ENCODE results near the gene CCL4. TPM values are rescaled to one million over a fixed set of nuclear protein-coding genes. Genes with fewer than 3 reads are reported as not detected.

The CCL4 gene
- total RNA-seq, 1 donor from 2014 or later, result not detected

GRCh38 chr17:36130346-36130745 lies 26.7 kb downstream of the CCL4 start:
- peaks cover 7% of the 10 kb centered on the region for H3K4me1 Mint-ChIP-seq
- no peaks in the 10 kb centered on the region for H3F3A ChIP-seq (ENCODE audit: low read depth)
- no peaks in the 10 kb centered on the region for H3K27me3 ChIP-seq
- H3K27ac Mint-ChIP-seq, result no peak overlapping the region
- H3K36me3 ChIP-seq, result no peaks in the 10 kb centered on the region
- no peak overlapping the region for H3K9ac ChIP-seq
- H3K36me3 Mint-ChIP-seq, result no peaks in the 10 kb centered on the region
- H3K4me3 ChIP-seq, result no peak overlapping the region
- H2AFZ ChIP-seq (replicated peaks), result no peak overlapping the region
- no peaks in the 10 kb centered on the region for H3K9me3 ChIP-seq (ENCODE audit: low read depth)
- H3K27me3 Mint-ChIP-seq (ENCODE audit: insufficient read depth, low read depth), result peaks cover 5% of the 10 kb centered on the region
- H3K27ac ChIP-seq, result no peak overlapping the region
- H3K79me2 ChIP-seq (ENCODE audit: low read depth), result no peaks in the 10 kb centered on the region
- H3K4me3 Mint-ChIP-seq, result no peak overlapping the region
- H3K4me1 ChIP-seq, result peaks cover 5% of the 10 kb centered on the region
- no peak for DNase-seq (ENCODE audit: low spot score)
- no peaks in the 10 kb centered on the region for H4K20me1 ChIP-seq (ENCODE audit: low read depth)
- no peak overlapping the region for H3K4me2 ChIP-seq
- no peak for TF ChIP-seq CTCF (IDR thresholded peaks at IDR 0.05)
- no peak for TF ChIP-seq EZH2 (IDR thresholded peaks at IDR 0.05)
- no peak for TF ChIP-seq EZH2phosphoT487 (IDR thresholded peaks at IDR 0.05)
- H3K9me3 Mint-ChIP-seq, result peaks cover 12% of the 10 kb centered on the region

- peaks cover 5% of the 10 kb centered on the region for H3K27me3 Mint-ChIP-seq (ENCODE audit: insufficient read depth, low read depth)
- no peak overlapping the region for H3K27ac ChIP-seq
- no peak overlapping the region for H3K27ac Mint-ChIP-seq
- DNase-seq (ENCODE audit: low spot score), result no peak
- H3K9me3 Mint-ChIP-seq, result peaks cover 5% of the 10 kb centered on the region
- no peaks in the 10 kb centered on the region for H3K9me3 ChIP-seq (ENCODE audit: low read depth)
- no peak overlapping the region for H3K4me3 Mint-ChIP-seq
- no peak overlapping the region for H3K4me2 ChIP-seq
- no peaks in the 10 kb centered on the region for H3K36me3 ChIP-seq
- no peak overlapping the region for H2AFZ ChIP-seq (replicated peaks)
- H3K36me3 Mint-ChIP-seq, result no peaks in the 10 kb centered on the region
- no peak for TF ChIP-seq CTCF (IDR thresholded peaks at IDR 0.05)
- TF ChIP-seq EZH2 (IDR thresholded peaks at IDR 0.05), result no peak
- TF ChIP-seq EZH2phosphoT487 (IDR thresholded peaks at IDR 0.05), result no peak
- no peaks in the 10 kb centered on the region for H3F3A ChIP-seq (ENCODE audit: low read depth)
- H3K79me2 ChIP-seq (ENCODE audit: low read depth), result no peaks in the 10 kb centered on the region
- no peak overlapping the region for H3K4me3 ChIP-seq
- H3K4me1 Mint-ChIP-seq, result peaks cover 7% of the 10 kb centered on the region
- H3K9ac ChIP-seq, result no peak overlapping the region
- H4K20me1 ChIP-seq (ENCODE audit: low read depth), result no peaks in the 10 kb centered on the region
- no peaks in the 10 kb centered on the region for H3K27me3 ChIP-seq
- H3K4me1 ChIP-seq, result peaks cover 5% of the 10 kb centered on the region
These were observed 27.8 kb downstream of the CCL4 start for GRCh38 chr17:36131421-36131820.

GRCh38 chr17:36131931-36132330 lies 28.3 kb downstream of the CCL4 start:
- Histone ChIP-seq H3K4me3 (no peak overlapping the region), H3K36me3 (no peaks in the 10 kb centered on the region), H3K9me3 (ENCODE audit: low read depth) (no peaks in the 10 kb centered on the region), H3K27ac (no peak overlapping the region), H2AFZ (replicated peaks) (no peak overlapping the region), H3K4me2 (no peak overlapping the region), H3K27me3 (no peaks in the 10 kb centered on the region), H3K4me1 (peaks cover 5% of the 10 kb centered on the region), H3K79me2 (ENCODE audit: low read depth) (no peaks in the 10 kb centered on the region), H3K9ac (no peak overlapping the region), H4K20me1 (ENCODE audit: low read depth) (no peaks in the 10 kb centered on the region), H3F3A (ENCODE audit: low read depth) (no peaks in the 10 kb centered on the region)
- Mint-ChIP-seq H3K36me3 (no peaks in the 10 kb centered on the region), H3K4me1 (peaks cover 7% of the 10 kb centered on the region), H3K4me3 (no peak overlapping the region), H3K27me3 (ENCODE audit: insufficient read depth, low read depth) (peaks cover 4% of the 10 kb centered on the region), H3K9me3 (peaks cover 2% of the 10 kb centered on the region), H3K27ac (no peak overlapping the region)
- DNase-seq (ENCODE audit: low spot score), result no peak
- TF ChIP-seq EZH2phosphoT487 (IDR thresholded peaks at IDR 0.05) (no peak), EZH2 (IDR thresholded peaks at IDR 0.05) (no peak), CTCF (IDR thresholded peaks at IDR 0.05) (no peak)

Measured in neural progenitor cell (in vitro differentiated cells).